Neural cell (in vitro differentiated cells): ENCODE data around the gene MRPL21. TPM values are rescaled to one million over a fixed set of nuclear protein-coding genes. Genes with fewer than 3 reads are reported as not detected.

Source experiments
- H2AFZ ChIP-seq: fragments of 200-600, 300-800 bp; sonication (generic), shearing (Covaris generic); 2 replicates; pipeline ENCODE4 v1.6.0; 2014; ENCODE audit warnings: low read depth, mild to moderate bottlenecking, antibody characterized with exemption, low read length, moderate library complexity
- H3F3A ChIP-seq: fragments of 200-600 bp; shearing (Covaris generic); 2 replicates; pipeline ENCODE4 v1.6.1; 2016; ENCODE audit warnings: mild to moderate bottlenecking, moderate library complexity, mixed read lengths, antibody characterized with exemption, low read length; ENCODE audit not compliant: insufficient read depth, poor library complexity, severe bottlenecking
- H3K27ac ChIP-seq: fragments of 200-600, 300-800 bp; sonication (generic), shearing (Covaris generic); 2 replicates; pipeline ENCODE4 v1.5.1; 2014; ENCODE audit warnings: mild to moderate bottlenecking, low read length, moderate library complexity
- H3K27me3 ChIP-seq: fragments of 300-800, 200-600 bp; sonication (generic), shearing (Covaris generic); 2 replicates; pipeline ENCODE4 v1.6.0; 2014; ENCODE audit warnings: mild to moderate bottlenecking, low read depth, low read length, moderate library complexity; ENCODE audit not compliant: insufficient read depth
- H3K36me3 ChIP-seq: fragments of 300-800, 200-600 bp; sonication (generic), shearing (Covaris generic); 2 replicates; pipeline ENCODE4 v1.5.1; 2014; ENCODE audit warnings: mild to moderate bottlenecking, antibody characterized with exemption, low read length, moderate library complexity; ENCODE audit not compliant: insufficient read depth
- H3K4me2 ChIP-seq: fragments of 300-800, 200-600 bp; sonication (generic), shearing (Covaris generic); 2 replicates; pipeline ENCODE4 v1.6.0; 2014; ENCODE audit warnings: mild to moderate bottlenecking, low read length
- H3K4me3 ChIP-seq: fragments of 300-800, 200-600 bp; sonication (generic), shearing (Covaris generic); 2 replicates; pipeline ENCODE4 v1.5.1; 2014; ENCODE audit warnings: mild to moderate bottlenecking, low read length, moderate library complexity
- H3K79me2 ChIP-seq: fragments of 200-600 bp; shearing (Covaris generic); replicated peaks from 2 replicates; pipeline ENCODE4 v1.6.0; 2014; ENCODE audit warnings: mild to moderate bottlenecking, low read length, moderate library complexity; ENCODE audit not compliant: insufficient read depth
- H3K9ac ChIP-seq: fragments of 300-800, 200-600 bp; sonication (generic), shearing (Covaris generic); 2 replicates; pipeline ENCODE4 v1.6.1; 2016; ENCODE audit warnings: mild to moderate bottlenecking, low read length, mixed read lengths
- H3K9me2 ChIP-seq: fragments of 200-600 bp; shearing (Covaris generic); 2 replicates; pipeline ENCODE4 v1.6.1; 2016; ENCODE audit warnings: mild to moderate bottlenecking, low read length, mixed read lengths; ENCODE audit not compliant: insufficient read depth
- H3K9me3 ChIP-seq: fragments of 200-600, 300-800 bp; sonication (generic), shearing (Covaris generic); 2 replicates; pipeline ENCODE4 v1.6.1; 2016; ENCODE audit warnings: mild to moderate bottlenecking, mixed run types, low read length, moderate library complexity, mixed read lengths
- H4K20me1 ChIP-seq: fragments of 200-600 bp; shearing (Covaris generic); 2 replicates; pipeline ENCODE4 v1.6.1; 2016; ENCODE audit warnings: mild to moderate bottlenecking, mixed run types; ENCODE audit not compliant: insufficient read depth
- CTCF ChIP-seq: fragments of 450-650 bp; IDR thresholded peaks from 2 replicates; pipeline ENCODE4 v1.5.1; 2014; ENCODE audit warnings: antibody characterized with exemption, mild to moderate bottlenecking, moderate library complexity; ENCODE audit not compliant: poor library complexity, severe bottlenecking
- EP300 ChIP-seq: fragments of 450-650 bp; conservative IDR thresholded peaks from 2 replicates; pipeline ENCODE4 v1.6.1; 2014; ENCODE audit warnings: antibody characterized with exemption, mild to moderate bottlenecking, moderate library complexity; ENCODE audit not compliant: poor library complexity, severe bottlenecking
- EZH2 ChIP-seq: fragments of 200-600, 300-800 bp; shearing (Covaris generic), sonication (generic); IDR thresholded peaks from 2 replicates; pipeline ENCODE4 v1.6.1; 2014; ENCODE audit warnings: antibody characterized with exemption, low read length, borderline replicate concordance, mild to moderate bottlenecking; ENCODE audit not compliant: insufficient read depth, poor library complexity, severe bottlenecking
- MXI1 ChIP-seq: fragments of 450-650 bp; conservative IDR thresholded peaks from 2 replicates; pipeline ENCODE4 v1.6.1; 2014; ENCODE audit warnings: antibody characterized with exemption, mild to moderate bottlenecking; ENCODE audit not compliant: poor library complexity, severe bottlenecking
- POLR2AphosphoS5 ChIP-seq: IDR thresholded peaks from 2 replicates; pipeline ENCODE4 v1.6.1; 2012
- RAD21 ChIP-seq: fragments of 450-650 bp; conservative IDR thresholded peaks from 2 replicates; pipeline ENCODE4 v1.6.1; 2014; ENCODE audit warnings: antibody characterized with exemption, mild to moderate bottlenecking, moderate library complexity
- SMC3 ChIP-seq: fragments of 450-650 bp; conservative IDR thresholded peaks from 2 replicates; pipeline ENCODE4 v1.6.1; 2014; ENCODE audit warnings: antibody characterized with exemption, mild to moderate bottlenecking, moderate library complexity; ENCODE audit not compliant: poor library complexity
- TAF1 ChIP-seq: IDR thresholded peaks from 2 replicates; pipeline ENCODE4 v1.6.1; 2012; ENCODE audit warnings: low read depth
- polyA plus RNA-seq: library from polyadenylated mRNA; depleted of rRNA; stranded (reverse); fragments of >200 nt; gene quantifications from 2 replicates; pipeline ENCODE4 v1.2.3, GENCODE V29; 2014
- TF ChIP-seq, protein P1 (sequence below): IDR thresholded peaks from 2 replicates; pipeline ENCODE4 v1.6.1; 2012; ENCODE audit warnings: borderline replicate concordance

The MRPL21 gene
- polyA plus RNA-seq, 1 donor from 2014 or later, result 139 TPM

DNA sequence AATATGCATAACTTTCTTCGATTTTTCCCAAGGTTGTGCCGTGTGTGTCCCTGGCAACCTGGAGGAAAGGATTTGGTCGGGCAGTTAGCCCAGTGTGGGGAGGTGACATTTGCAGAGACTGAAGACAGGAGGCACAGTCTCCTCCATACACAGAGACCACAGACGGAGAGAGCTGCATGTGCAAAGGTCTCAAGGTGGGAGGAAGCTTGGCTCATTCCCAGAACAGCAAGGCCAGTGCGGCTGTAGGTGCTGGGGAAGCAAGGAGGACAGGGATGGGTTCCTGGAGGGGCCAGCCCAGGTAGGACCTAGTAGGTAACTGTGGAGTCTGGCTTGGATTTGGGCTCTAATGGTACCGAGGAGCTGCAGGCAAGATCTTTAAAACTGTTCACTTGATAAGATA is 41.2 kb downstream of the MRPL21 start:
- no peaks in the 10 kb centered on the region for H3K9me2 ChIP-seq
- H3K36me3 ChIP-seq, result no peaks in the 10 kb centered on the region
- TF ChIP-seq EP300 (no peak), POLR2AphosphoS5 (no peak), RAD21 (no peak), CTCF (no peak), EZH2 (no peak), SMC3 (no peak), MXI1 (no peak), TAF1 (no peak)
- TF ChIP-seq, protein P1, sequence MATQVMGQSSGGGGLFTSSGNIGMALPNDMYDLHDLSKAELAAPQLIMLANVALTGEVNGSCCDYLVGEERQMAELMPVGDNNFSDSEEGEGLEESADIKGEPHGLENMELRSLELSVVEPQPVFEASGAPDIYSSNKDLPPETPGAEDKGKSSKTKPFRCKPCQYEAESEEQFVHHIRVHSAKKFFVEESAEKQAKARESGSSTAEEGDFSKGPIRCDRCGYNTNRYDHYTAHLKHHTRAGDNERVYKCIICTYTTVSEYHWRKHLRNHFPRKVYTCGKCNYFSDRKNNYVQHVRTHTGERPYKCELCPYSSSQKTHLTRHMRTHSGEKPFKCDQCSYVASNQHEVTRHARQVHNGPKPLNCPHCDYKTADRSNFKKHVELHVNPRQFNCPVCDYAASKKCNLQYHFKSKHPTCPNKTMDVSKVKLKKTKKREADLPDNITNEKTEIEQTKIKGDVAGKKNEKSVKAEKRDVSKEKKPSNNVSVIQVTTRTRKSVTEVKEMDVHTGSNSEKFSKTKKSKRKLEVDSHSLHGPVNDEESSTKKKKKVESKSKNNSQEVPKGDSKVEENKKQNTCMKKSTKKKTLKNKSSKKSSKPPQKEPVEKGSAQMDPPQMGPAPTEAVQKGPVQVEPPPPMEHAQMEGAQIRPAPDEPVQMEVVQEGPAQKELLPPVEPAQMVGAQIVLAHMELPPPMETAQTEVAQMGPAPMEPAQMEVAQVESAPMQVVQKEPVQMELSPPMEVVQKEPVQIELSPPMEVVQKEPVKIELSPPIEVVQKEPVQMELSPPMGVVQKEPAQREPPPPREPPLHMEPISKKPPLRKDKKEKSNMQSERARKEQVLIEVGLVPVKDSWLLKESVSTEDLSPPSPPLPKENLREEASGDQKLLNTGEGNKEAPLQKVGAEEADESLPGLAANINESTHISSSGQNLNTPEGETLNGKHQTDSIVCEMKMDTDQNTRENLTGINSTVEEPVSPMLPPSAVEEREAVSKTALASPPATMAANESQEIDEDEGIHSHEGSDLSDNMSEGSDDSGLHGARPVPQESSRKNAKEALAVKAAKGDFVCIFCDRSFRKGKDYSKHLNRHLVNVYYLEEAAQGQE, result no peak
- H3K27me3 ChIP-seq, result no peaks in the 10 kb centered on the region
- no peak overlapping the region for H3K27ac ChIP-seq
- no peak overlapping the region for H3K9ac ChIP-seq
- H3K4me3 ChIP-seq, result no peak overlapping the region
- peaks cover 3% of the 10 kb centered on the region for H3K9me3 ChIP-seq
- no peaks in the 10 kb centered on the region for H4K20me1 ChIP-seq
- no peak overlapping the region for H2AFZ ChIP-seq
- no peaks in the 10 kb centered on the region for H3F3A ChIP-seq
- no peak overlapping the region for H3K4me2 ChIP-seq
- no peaks in the 10 kb centered on the region for H3K79me2 ChIP-seq

DNA sequence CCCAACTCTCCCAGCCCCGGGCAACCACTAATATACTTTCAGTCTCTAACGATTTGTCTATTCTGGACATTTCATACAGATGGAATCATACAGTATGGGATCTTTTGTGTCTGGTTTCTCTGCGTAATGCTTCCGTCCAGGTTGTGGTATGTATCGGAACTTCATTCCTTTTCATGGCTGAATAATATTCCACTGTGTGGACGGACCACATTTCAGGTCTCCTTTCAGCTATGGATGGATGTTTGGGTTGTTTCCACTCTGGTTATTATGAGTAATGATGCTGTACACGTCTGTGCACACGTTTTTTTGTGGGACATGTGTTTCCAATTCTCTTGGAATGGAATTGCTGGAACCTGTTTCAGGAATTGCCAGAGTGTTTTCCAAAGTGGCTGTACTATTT is 44.5 kb downstream of the MRPL21 start:
- no peaks in the 10 kb centered on the region for H3K36me3 ChIP-seq
- peaks cover 21% of the 10 kb centered on the region for H3K27me3 ChIP-seq
- H3K79me2 ChIP-seq, result no peaks in the 10 kb centered on the region
- no peak overlapping the region for H3K4me3 ChIP-seq
- H3K27ac ChIP-seq, result no peak overlapping the region
- H2AFZ ChIP-seq, result no peak overlapping the region
- no peaks in the 10 kb centered on the region for H3K9me2 ChIP-seq
- no peaks in the 10 kb centered on the region for H3F3A ChIP-seq
- H4K20me1 ChIP-seq, result no peaks in the 10 kb centered on the region
- no peak overlapping the region for H3K9ac ChIP-seq
- peaks cover 3% of the 10 kb centered on the region for H3K9me3 ChIP-seq
- no peak for TF ChIP-seq EZH2
- no peak overlapping the region for H3K4me2 ChIP-seq

DNA sequence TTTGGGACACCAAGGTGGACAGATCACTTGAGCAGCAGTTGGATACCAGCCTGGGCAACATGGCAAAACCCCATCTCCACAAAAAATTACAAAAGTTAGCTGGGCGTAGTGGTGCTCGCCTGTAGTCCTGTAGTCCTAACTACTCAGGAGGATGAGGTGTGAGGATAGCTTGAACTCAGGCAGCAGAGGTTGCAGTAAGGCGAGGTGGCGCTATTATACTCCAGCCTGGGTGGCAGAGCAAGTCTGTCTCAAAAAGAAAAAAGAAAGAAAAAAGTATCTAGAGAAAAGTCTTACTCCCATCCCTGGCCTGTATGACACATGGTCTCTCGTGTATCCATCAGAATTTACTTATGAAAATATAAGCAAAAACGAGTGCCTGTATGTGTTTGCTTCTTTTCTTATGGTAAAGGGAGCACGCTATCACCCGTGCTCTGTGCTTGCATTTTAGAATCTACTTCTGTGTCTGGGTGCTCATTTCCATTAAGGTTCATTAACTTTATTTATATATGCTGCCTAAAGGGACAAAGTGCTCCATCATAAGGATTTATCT is 46.5 kb downstream of the MRPL21 start:
- Histone ChIP-seq H3K4me3 (no peak overlapping the region), H3K27me3 (peaks cover 37% of the 10 kb centered on the region), H3K27ac (no peak overlapping the region), H3K9me3 (no peaks in the 10 kb centered on the region), H3F3A (no peaks in the 10 kb centered on the region), H4K20me1 (no peaks in the 10 kb centered on the region), H3K4me2 (no peak overlapping the region), H2AFZ (no peak overlapping the region), H3K36me3 (no peaks in the 10 kb centered on the region), H3K9ac (no peak overlapping the region), H3K79me2 (no peaks in the 10 kb centered on the region), H3K9me2 (no peaks in the 10 kb centered on the region)
- no peak for TF ChIP-seq CTCF
- no peak for TF ChIP-seq SMC3
- TF ChIP-seq EZH2, result no peak
- TF ChIP-seq MXI1, result no peak
- no peak for TF ChIP-seq POLR2AphosphoS5
- TF ChIP-seq TAF1, result no peak
- TF ChIP-seq EP300, result no peak
- no peak for TF ChIP-seq RAD21
- TF ChIP-seq, protein P1, result no peak
